Liver (tissue), 9 donors: ENCODE data around the gene HSPBAP1. TPM values are rescaled to one million over a fixed set of nuclear protein-coding genes. Genes with fewer than 3 reads are reported as not detected.
"Not testable (repeated sequence)": the region's sequence is repeated elsewhere in the genome, so short reads cannot be mapped to it uniquely, and the experiment has no call there.

Source experiments
- DNase-seq: peaks from one replicate; pipeline ENCODE4 v3.0.0-alpha.2; 2017; ENCODE audit warnings: low spot score
- H3K27ac ChIP-seq, 2 donors: one replicate each; pipeline ENCODE4 v1.7.0; 2013; ENCODE audit warnings: inconsistent platforms in 2 of 2, low read length in 2 of 2, control low read depth in 1 of 2, low read depth in 1 of 2, mild to moderate bottlenecking in 1 of 2
- H3K27me3 ChIP-seq, 4 donors: one replicate each; pipeline versions ENCODE4 v1.6.1 to v1.7.0; 2013; ENCODE audit warnings: low read length in 3 of 4, inconsistent platforms in 1 of 4, mild to moderate bottlenecking in 1 of 4, moderate library complexity in 1 of 4; ENCODE audit not compliant: control insufficient read depth in 4 of 4, insufficient read depth in 4 of 4
- H3K36me3 ChIP-seq, 4 donors: one replicate each; pipeline versions ENCODE4 v1.6.1 to v1.7.0; 2013; ENCODE audit warnings: low read length in 3 of 4, mild to moderate bottlenecking in 3 of 4, low read depth in 1 of 4, moderate library complexity in 1 of 4; ENCODE audit not compliant: control insufficient read depth in 4 of 4, insufficient read depth in 3 of 4
- H3K4me1 ChIP-seq, 4 donors: one replicate each; pipeline versions ENCODE4 v1.6.1 to v1.7.0; 2013; ENCODE audit warnings: low read length in 3 of 4, mild to moderate bottlenecking in 3 of 4, moderate library complexity in 1 of 4; ENCODE audit not compliant: control insufficient read depth in 4 of 4, insufficient read depth in 4 of 4
- H3K4me3 ChIP-seq, 3 donors: one replicate each; pipeline versions ENCODE4 v1.6.1 to v1.7.0; 2013; ENCODE audit warnings: low read length in 3 of 3, control low read depth in 1 of 3, low read depth in 1 of 3, mild to moderate bottlenecking in 1 of 3
- H3K9ac ChIP-seq, 2 donors: one replicate each; pipeline ENCODE4 v1.7.0; 2013; ENCODE audit warnings: low read length in 2 of 2, mild to moderate bottlenecking in 2 of 2, moderate library complexity in 2 of 2, control low read depth in 1 of 2, low read depth in 1 of 2
- H3K9me3 ChIP-seq, 4 donors: one replicate each; pipeline versions ENCODE4 v1.6.1 to v1.7.0; 2013; ENCODE audit warnings: low read length in 3 of 4; ENCODE audit not compliant: control insufficient read depth in 4 of 4
- FOXA1 ChIP-seq: IDR thresholded peaks from 2 replicates; pipeline ENCODE4 v1.6.1; 2016; ENCODE audit warnings: antibody characterized with exemption
- FOXA2 ChIP-seq: IDR thresholded peaks from 2 replicates; pipeline ENCODE4 v1.6.1; 2016; ENCODE audit warnings: antibody characterized with exemption
- GABPA ChIP-seq, 2 donors: IDR thresholded peaks in 1 of 2; conservative IDR thresholded peaks in 1 of 2; 2 replicates each; pipeline ENCODE4 v1.6.1; 2016; ENCODE audit warnings: antibody characterized with exemption in 2 of 2, mild to moderate bottlenecking in 1 of 2, moderate library complexity in 1 of 2
- HNF4A ChIP-seq, 2 donors: conservative IDR thresholded peaks; 2 replicates each; pipeline ENCODE4 v1.6.1; 2016; ENCODE audit warnings: antibody characterized with exemption in 2 of 2, mild to moderate bottlenecking in 2 of 2
- HNF4G ChIP-seq: IDR thresholded peaks from 2 replicates; pipeline ENCODE4 v1.6.1; 2016; ENCODE audit warnings: antibody characterized with exemption
- NR2F2 ChIP-seq: IDR thresholded peaks from 2 replicates; pipeline ENCODE4 v1.6.1; 2016; ENCODE audit warnings: antibody characterized with exemption
- RAD21 ChIP-seq, 2 donors: IDR thresholded peaks; 2 replicates each; pipeline ENCODE4 v1.6.1; 2016; ENCODE audit warnings: antibody characterized with exemption in 2 of 2, mild to moderate bottlenecking in 2 of 2
- SP1 ChIP-seq: IDR thresholded peaks from 2 replicates; pipeline ENCODE4 v1.6.1; 2018; ENCODE audit warnings: antibody characterized with exemption, mild to moderate bottlenecking
- TAF1 ChIP-seq: conservative IDR thresholded peaks from 2 replicates; pipeline ENCODE4 v1.6.1; 2016; ENCODE audit warnings: antibody characterized with exemption, mild to moderate bottlenecking
- YY1 ChIP-seq: IDR thresholded peaks from 2 replicates; pipeline ENCODE4 v1.6.1; 2016; ENCODE audit warnings: antibody characterized with exemption, mild to moderate bottlenecking
- WGBS: extraction: QIAGEN DNeasy Blood & Tissue Kit; methylation state at CpG from one replicate; pipeline ENCODE4 v1.1.7; 2013; 5-methylcytosine and 5-hydroxymethylcytosine counted together
- polyA plus RNA-seq, 2 donors: library from polyadenylated mRNA; stranded (reverse) in 1 of 2; unstranded in 1 of 2; fragments of 200-250 nt in 1 of 2; fragments of >200 nt in 1 of 2; fragmentation: Nextera tagmentation in 1 of 2; extraction: Ambion mirVana in 1 of 2; gene quantifications; one replicate each; pipeline versions ENCODE4 v1.2.1 to v1.2.3, GENCODE V29; 2013 to 2015
- total RNA-seq, 2 donors: library from RNA; depleted of rRNA; stranded (reverse); fragments of >200 nt; gene quantifications; one replicate each; pipeline ENCODE4 v1.2.3, GENCODE V29; 2014
- TF ChIP-seq, protein P1 (sequence below): IDR thresholded peaks from 2 replicates; pipeline ENCODE4 v1.6.1; 2016; ENCODE audit warnings: antibody characterized with exemption
- TF ChIP-seq, protein P2 (sequence below): IDR thresholded peaks from 2 replicates; pipeline ENCODE4 v1.6.1; 2016; ENCODE audit warnings: antibody characterized with exemption
- TF ChIP-seq, protein P3 (sequence below): fragments of 150-350 bp; IDR thresholded peaks from 2 replicates; pipeline ENCODE4 v1.5.1; 2017; ENCODE audit warnings: improper control_type of control experiment, low read depth, low read length; ENCODE audit not compliant: missing input control
- TF ChIP-seq, protein P4 (sequence below): IDR thresholded peaks from 2 replicates; pipeline ENCODE4 v1.6.1; 2016; ENCODE audit warnings: antibody characterized with exemption
- donor health status: healthy.
- donor health status: healthy.
- donor health status: healthy.
- donor health status: healthy.
- donor health status: healthy.

The HSPBAP1 gene
- total and polyA plus RNA-seq, 4 donors, result 2.2 to 5.3 (median 3.9) TPM

DNA sequence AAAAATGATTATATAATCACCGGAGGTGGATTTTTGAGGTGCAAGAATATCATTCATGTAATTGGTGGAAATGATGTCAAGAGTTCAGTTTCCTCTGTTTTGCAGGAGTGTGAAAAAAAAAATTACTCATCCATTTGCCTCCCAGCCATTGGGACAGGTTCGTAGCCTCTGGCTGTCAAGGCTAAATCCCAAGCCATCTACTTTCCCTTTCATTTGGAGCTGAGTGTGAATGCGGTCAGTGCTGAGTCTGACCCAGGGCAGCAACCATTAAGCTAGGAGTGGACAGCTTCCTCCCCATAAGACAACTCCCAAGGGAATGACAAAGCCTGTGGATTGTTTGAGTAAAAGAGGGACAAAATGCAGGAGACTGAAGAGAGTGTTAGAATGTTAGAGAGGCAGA, 79.4 kb downstream of the HSPBAP1 start (continued):
- TF ChIP-seq RAD21 (IDR thresholded peaks at IDR 0.05) (no peak), FOXA2 (no peak), FOXA1 (no peak), TAF1 (no peak)

DNA sequence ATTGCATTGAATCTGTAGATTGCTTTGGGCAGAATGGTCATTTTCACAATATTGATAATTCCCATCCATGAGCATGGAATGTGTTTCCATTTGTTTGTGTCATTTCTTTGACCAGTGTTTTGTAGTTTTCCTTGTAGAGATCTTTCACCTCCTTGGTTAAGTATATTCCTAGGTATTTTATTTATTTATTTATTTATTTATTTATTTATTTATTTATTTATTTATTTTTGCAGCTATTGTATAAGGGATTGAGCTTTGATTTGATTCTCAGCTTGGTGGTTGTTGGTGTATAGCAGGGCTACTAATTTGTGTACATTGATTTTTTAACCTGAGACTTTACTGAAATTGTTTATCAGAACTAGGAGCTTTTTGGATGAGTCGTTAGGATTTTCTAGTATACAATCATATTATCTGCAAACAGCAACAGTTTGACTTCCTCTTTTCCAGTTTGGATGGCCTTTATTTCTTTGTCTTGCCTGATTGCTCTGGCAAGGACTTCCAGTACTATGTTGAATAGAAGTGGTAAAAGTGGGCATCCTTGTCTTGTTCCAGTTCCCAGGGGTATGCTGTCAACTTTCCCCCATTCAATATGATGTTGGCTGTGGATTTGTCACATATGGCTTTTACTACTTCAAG, 82.9 kb downstream of the HSPBAP1 start:
- H3K27me3 ChIP-seq, H3K4me3 ChIP-seq, H3K9me3 ChIP-seq, H3K27ac ChIP-seq, H3K4me1 ChIP-seq, H3K9ac ChIP-seq, DNase-seq: not testable (repeated sequence)
- H3K36me3 ChIP-seq, result peaks cover 3 to 54% (median 50%) of the 10 kb centered on the region in 4 donors
- WGBS, result 95% methylated on average over 1 of the region's 1 CpG

DNA sequence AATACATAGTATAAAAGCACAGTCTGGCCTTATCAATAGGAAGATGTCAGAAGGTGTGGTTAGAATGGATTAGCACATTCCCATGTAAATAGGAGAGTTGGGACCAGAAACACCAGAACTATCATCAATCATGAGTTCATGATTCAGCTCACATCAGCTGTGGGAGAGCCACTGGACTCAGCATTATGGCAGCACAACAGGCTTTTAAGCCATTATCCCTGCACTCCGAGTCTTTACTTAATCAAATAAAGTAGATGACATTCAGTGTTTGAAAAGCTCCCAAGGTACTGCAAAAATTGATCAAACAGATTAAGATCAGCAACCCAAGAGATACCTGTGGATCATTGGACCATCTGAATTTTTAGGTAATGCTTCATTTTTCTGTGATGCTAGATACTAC, 88.3 kb downstream of the HSPBAP1 start:
- DNase-seq, result no peak
- Histone ChIP-seq H3K36me3 (peaks cover 12 to 65% (median 62%) of the 10 kb centered on the region in 4 donors), H3K27me3 (no peaks in the 10 kb centered on the region), H3K4me1 (no peaks in the 10 kb centered on the region), H3K27ac (no peak overlapping the region), H3K9me3 (no peaks in the 10 kb centered on the region), H3K4me3 (no peak overlapping the region), H3K9ac (no peak overlapping the region)
- TF ChIP-seq, protein P1, sequence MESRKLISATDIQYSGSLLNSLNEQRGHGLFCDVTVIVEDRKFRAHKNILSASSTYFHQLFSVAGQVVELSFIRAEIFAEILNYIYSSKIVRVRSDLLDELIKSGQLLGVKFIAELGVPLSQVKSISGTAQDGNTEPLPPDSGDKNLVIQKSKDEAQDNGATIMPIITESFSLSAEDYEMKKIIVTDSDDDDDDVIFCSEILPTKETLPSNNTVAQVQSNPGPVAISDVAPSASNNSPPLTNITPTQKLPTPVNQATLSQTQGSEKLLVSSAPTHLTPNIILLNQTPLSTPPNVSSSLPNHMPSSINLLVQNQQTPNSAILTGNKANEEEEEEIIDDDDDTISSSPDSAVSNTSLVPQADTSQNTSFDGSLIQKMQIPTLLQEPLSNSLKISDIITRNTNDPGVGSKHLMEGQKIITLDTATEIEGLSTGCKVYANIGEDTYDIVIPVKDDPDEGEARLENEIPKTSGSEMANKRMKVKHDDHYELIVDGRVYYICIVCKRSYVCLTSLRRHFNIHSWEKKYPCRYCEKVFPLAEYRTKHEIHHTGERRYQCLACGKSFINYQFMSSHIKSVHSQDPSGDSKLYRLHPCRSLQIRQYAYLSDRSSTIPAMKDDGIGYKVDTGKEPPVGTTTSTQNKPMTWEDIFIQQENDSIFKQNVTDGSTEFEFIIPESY, result no peak
- no peak for TF ChIP-seq NR2F2
- TF ChIP-seq GABPA (IDR thresholded peaks at IDR 0.05 in 1 of 2, conservative IDR thresholded peaks at IDR 0.05 in 1 of 2), result no peak
- no peak for TF ChIP-seq YY1
- no peak for TF ChIP-seq HNF4A (conservative IDR thresholded peaks at IDR 0.05)
- TF ChIP-seq TAF1, result no peak
- no peak for TF ChIP-seq RAD21 (IDR thresholded peaks at IDR 0.05)
- TF ChIP-seq, protein P2, sequence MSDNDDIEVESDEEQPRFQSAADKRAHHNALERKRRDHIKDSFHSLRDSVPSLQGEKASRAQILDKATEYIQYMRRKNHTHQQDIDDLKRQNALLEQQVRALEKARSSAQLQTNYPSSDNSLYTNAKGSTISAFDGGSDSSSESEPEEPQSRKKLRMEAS, result no peak
- TF ChIP-seq, protein P3, sequence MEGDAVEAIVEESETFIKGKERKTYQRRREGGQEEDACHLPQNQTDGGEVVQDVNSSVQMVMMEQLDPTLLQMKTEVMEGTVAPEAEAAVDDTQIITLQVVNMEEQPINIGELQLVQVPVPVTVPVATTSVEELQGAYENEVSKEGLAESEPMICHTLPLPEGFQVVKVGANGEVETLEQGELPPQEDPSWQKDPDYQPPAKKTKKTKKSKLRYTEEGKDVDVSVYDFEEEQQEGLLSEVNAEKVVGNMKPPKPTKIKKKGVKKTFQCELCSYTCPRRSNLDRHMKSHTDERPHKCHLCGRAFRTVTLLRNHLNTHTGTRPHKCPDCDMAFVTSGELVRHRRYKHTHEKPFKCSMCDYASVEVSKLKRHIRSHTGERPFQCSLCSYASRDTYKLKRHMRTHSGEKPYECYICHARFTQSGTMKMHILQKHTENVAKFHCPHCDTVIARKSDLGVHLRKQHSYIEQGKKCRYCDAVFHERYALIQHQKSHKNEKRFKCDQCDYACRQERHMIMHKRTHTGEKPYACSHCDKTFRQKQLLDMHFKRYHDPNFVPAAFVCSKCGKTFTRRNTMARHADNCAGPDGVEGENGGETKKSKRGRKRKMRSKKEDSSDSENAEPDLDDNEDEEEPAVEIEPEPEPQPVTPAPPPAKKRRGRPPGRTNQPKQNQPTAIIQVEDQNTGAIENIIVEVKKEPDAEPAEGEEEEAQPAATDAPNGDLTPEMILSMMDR, result no peak
- TF ChIP-seq FOXA2, result no peak
- no peak for TF ChIP-seq SP1
- WGBS, result 99% methylated on average over 1 of the region's 1 CpG

DNA sequence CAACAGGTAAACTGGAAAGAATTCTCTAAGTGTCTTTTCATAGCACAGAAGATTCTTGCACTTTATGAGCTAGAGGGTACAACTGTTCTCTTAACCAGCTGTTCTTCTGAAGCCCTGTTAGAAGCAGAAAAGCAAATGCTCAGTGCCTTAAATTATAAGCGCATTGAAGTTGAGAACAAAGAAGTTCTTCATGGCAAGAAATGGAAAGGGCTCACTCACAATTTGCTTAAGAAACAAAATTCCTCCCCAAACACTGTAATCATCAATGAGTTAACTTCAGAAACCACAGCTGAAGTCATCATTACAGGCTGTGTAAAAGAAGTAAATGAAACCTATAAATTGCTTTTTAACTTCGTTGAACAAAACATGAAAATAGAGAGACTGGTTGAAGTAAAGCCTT, 93.4 kb downstream of the HSPBAP1 start:
- no peaks in the 10 kb centered on the region for H3K9me3 ChIP-seq
- H3K9ac ChIP-seq, result no peak overlapping the region
- WGBS, result 95% methylated on average over 2 of the region's 2 CpGs
- no peaks in the 10 kb centered on the region for H3K4me1 ChIP-seq
- no peak overlapping the region for H3K27ac ChIP-seq
- peaks cover 13 to 87% (median 77%) of the 10 kb centered on the region in 4 donors for H3K36me3 ChIP-seq
- H3K27me3 ChIP-seq, result no peaks in the 10 kb centered on the region
- H3K4me3 ChIP-seq, result no peak overlapping the region
- no peak for DNase-seq
- TF ChIP-seq HNF4G (no peak), RAD21 (IDR thresholded peaks at IDR 0.05) (no peak), FOXA2 (no peak), NR2F2 (no peak)
- TF ChIP-seq, protein P4, sequence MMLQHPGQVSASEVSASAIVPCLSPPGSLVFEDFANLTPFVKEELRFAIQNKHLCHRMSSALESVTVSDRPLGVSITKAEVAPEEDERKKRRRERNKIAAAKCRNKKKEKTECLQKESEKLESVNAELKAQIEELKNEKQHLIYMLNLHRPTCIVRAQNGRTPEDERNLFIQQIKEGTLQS, result no peak
- TF ChIP-seq, protein P1, result no peak
